ENCODE measurements around the gene IKZF4.

Gene IKZF4

DNA sequence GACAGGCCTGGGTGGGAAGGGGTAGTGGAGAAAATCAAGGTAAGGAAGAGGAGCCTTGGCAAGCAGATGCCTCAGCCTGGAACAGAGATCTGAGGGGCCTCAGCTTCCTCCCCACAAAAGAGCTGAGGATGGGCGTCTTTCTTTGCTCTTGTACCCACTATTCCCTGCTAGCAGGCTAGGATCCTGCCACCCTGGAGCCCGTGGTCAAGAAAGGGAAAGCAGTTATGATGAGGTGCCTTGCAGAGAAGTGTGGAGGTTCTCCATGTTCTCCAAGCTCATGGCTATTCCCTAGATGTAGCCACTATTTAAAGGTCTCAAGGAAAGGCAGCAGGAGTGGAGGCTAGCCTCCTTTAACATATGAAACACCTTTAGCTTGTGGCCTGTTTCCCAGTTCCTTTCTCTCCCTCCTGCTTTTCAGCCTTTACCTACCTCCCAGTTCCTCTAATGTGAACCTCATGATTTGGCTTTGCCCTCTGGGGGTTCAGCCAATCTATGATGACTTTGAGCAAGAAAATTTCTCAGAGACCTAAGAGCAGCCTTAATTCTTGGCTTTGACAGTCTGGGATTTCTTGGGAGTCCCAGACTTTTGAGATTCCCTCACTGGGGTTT is 1.1 kb downstream of the IKZF4 start:
- peak overlapping the region; percentile 18 to 65; a peak in 3 of 4 replicates for H3K4me3 ChIP-seq (ENCODE audit: low read depth in 1 of 2, low read length in 2 of 2)
- TF ChIP-seq EZH2 (IDR thresholded peaks at IDR 0.05; ENCODE audit: borderline replicate concordance, low read depth, low read length, severe bottlenecking), result no peak
- TF ChIP-seq, protein P1, sequence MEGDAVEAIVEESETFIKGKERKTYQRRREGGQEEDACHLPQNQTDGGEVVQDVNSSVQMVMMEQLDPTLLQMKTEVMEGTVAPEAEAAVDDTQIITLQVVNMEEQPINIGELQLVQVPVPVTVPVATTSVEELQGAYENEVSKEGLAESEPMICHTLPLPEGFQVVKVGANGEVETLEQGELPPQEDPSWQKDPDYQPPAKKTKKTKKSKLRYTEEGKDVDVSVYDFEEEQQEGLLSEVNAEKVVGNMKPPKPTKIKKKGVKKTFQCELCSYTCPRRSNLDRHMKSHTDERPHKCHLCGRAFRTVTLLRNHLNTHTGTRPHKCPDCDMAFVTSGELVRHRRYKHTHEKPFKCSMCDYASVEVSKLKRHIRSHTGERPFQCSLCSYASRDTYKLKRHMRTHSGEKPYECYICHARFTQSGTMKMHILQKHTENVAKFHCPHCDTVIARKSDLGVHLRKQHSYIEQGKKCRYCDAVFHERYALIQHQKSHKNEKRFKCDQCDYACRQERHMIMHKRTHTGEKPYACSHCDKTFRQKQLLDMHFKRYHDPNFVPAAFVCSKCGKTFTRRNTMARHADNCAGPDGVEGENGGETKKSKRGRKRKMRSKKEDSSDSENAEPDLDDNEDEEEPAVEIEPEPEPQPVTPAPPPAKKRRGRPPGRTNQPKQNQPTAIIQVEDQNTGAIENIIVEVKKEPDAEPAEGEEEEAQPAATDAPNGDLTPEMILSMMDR (IDR thresholded peaks at IDR 0.05; ENCODE audit: borderline replicate concordance, extremely low read depth, low read length, poor library complexity, severe bottlenecking), result no peak
- ATAC-seq (ENCODE audit: insufficient read depth, low read depth), result no peak
- peak overlapping the region; percentile 84 for H3K27ac ChIP-seq (ENCODE audit: low read length)
- H3K36me3 ChIP-seq (ENCODE audit: insufficient read depth, low read length), result peaks cover 18% of the 10 kb centered on the region
- H3K9ac ChIP-seq (ENCODE audit: low read depth, low read length), result peak overlapping the region; percentile 65
- peak overlapping the region; percentile 80 for H3K4me2 ChIP-seq (ENCODE audit: insufficient read depth, low read length)
- H3K4me1 ChIP-seq (ENCODE audit: insufficient read depth, low read length), result peaks cover 44% of the 10 kb centered on the region
- H3K9me3 ChIP-seq (ENCODE audit: insufficient read depth, low read length, severe bottlenecking), result no peaks in the 10 kb centered on the region
- peak overlapping the region; percentile 71 for H2AFZ ChIP-seq (ENCODE audit: low read depth, low read length)
- no peaks in the 10 kb centered on the region for H4K20me1 ChIP-seq (ENCODE audit: insufficient read depth, low read length)
- DNase-seq, result no peak
- H3K27me3 ChIP-seq (ENCODE audit: insufficient read depth, low read length, poor library complexity), result no peaks in the 10 kb centered on the region
- peaks cover 16% of the 10 kb centered on the region for H3K79me2 ChIP-seq (ENCODE audit: insufficient read depth, low read length)

DNA sequence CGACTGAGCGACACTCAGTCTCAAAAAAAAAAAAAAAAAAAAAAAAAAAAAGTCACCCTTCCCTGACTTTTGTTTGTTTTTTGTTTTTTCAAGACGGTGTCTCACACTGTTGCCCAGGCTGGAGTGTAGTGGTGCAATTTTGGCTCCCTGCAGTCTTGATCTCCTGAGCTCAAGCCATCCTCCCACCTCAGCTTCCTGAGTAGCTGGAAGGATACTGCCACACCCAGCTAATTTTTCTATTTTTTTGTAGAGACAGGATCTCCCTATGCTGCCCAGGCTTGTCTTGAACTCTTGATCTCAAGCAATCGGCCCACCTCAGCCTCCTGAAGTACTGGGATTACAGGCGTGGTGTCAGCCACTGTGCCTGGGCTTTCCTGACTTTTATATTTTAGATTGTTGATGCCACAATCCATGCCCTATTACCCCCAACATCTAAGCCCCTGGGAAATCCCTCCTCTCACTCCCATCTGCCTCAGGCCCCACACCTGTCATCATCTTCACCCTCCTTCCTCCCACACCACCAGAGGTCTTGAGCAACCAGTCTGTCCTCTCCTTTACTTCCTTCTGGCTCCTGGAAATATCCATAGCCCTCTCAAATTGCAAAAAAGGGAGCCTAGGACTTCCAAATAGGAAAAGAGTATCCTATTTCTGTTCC is 7.8 kb downstream of the IKZF4 start:
- no peak for DNase-seq
- no peak overlapping the region for H3K27ac ChIP-seq (ENCODE audit: low read length)
- no peak overlapping the region for H3K4me2 ChIP-seq (ENCODE audit: insufficient read depth, low read length)

DNA sequence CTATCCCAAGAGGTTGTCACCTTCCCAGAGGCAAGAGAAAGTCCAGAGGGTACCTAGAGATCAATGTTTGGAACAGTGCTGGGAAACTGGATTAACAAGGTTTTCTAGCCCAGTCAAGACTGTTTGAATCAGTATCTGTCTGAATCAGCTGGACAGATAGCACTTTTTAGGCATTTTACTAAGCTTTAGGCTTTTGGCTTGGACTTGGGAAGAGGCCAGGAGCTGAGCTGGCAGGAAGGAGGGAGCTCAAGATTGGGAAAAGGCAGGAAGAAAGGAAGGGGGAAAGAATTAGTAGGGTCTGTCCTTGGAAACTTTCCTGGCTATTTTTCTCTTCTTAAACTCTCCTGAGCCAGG is 8.3 kb downstream of the IKZF4 start:
- Histone ChIP-seq H3K4me3 (ENCODE audit: low read depth in 1 of 2, low read length in 2 of 2) (no peak overlapping the region), H3K27ac (ENCODE audit: low read length) (no peak overlapping the region), H3K27me3 (ENCODE audit: insufficient read depth, low read length, poor library complexity) (no peaks in the 10 kb centered on the region), H3K9ac (ENCODE audit: low read depth, low read length) (no peak overlapping the region), H3K4me2 (ENCODE audit: insufficient read depth, low read length) (no peak overlapping the region), H3K4me1 (ENCODE audit: insufficient read depth, low read length) (no peaks in the 10 kb centered on the region), H2AFZ (ENCODE audit: low read depth, low read length) (no peak overlapping the region), H3K36me3 (ENCODE audit: insufficient read depth, low read length) (peaks cover 63% of the 10 kb centered on the region), H3K79me2 (ENCODE audit: insufficient read depth, low read length) (no peaks in the 10 kb centered on the region), H3K9me3 (ENCODE audit: insufficient read depth, low read length, severe bottlenecking) (no peaks in the 10 kb centered on the region), H4K20me1 (ENCODE audit: insufficient read depth, low read length) (no peaks in the 10 kb centered on the region)
- ATAC-seq (ENCODE audit: insufficient read depth, low read depth) (no peak), DNase-seq (no peak)
- TF ChIP-seq, protein P1 (IDR thresholded peaks at IDR 0.05; ENCODE audit: borderline replicate concordance, extremely low read depth, low read length, poor library complexity, severe bottlenecking), result no peak
- no peak for TF ChIP-seq EZH2 (IDR thresholded peaks at IDR 0.05; ENCODE audit: borderline replicate concordance, low read depth, low read length, severe bottlenecking)

More for the DNA sequence above, 7.8 kb downstream of the IKZF4 start:
- Histone ChIP-seq H3K79me2 (ENCODE audit: insufficient read depth, low read length) (no peaks in the 10 kb centered on the region; the same call in 1 of the 2 replicates), H4K20me1 (ENCODE audit: insufficient read depth, low read length) (no peaks in the 10 kb centered on the region), H3K36me3 (ENCODE audit: insufficient read depth, low read length) (peaks cover 61% of the 10 kb centered on the region), H3K9me3 (ENCODE audit: insufficient read depth, low read length, severe bottlenecking) (no peaks in the 10 kb centered on the region), H3K4me1 (ENCODE audit: insufficient read depth, low read length) (peaks cover 1% of the 10 kb centered on the region; the same call in 1 of the 2 replicates), H3K9ac (ENCODE audit: low read depth, low read length) (no peak overlapping the region), H3K4me3 (ENCODE audit: low read depth in 1 of 2, low read length in 2 of 2) (no peak overlapping the region), H2AFZ (ENCODE audit: low read depth, low read length) (no peak overlapping the region), H3K27me3 (ENCODE audit: insufficient read depth, low read length, poor library complexity) (no peaks in the 10 kb centered on the region)
- no peak for ATAC-seq (ENCODE audit: insufficient read depth, low read depth)
- TF ChIP-seq EZH2 (IDR thresholded peaks at IDR 0.05; ENCODE audit: borderline replicate concordance, low read depth, low read length, severe bottlenecking), result no peak
- TF ChIP-seq, protein P1 (IDR thresholded peaks at IDR 0.05; ENCODE audit: borderline replicate concordance, extremely low read depth, low read length, poor library complexity, severe bottlenecking), result no peak

All from DND-41 (cell line).